Mucosa of stomach (tissue), 1 donor: ENCODE results near the gene PIK3CB.

Experiments
- H3K27me3 ChIP-seq: one replicate; pipeline ENCODE4 v1.7.0; 2013; ENCODE audit warnings: mild to moderate bottlenecking, low read length; ENCODE audit not compliant: control insufficient read depth, insufficient read depth
- H3K36me3 ChIP-seq: one replicate; pipeline ENCODE4 v1.7.0; 2013; ENCODE audit warnings: low read length; ENCODE audit not compliant: control insufficient read depth, insufficient read depth
- H3K4me1 ChIP-seq: one replicate; pipeline ENCODE4 v1.7.0; 2013; ENCODE audit warnings: mild to moderate bottlenecking, low read length; ENCODE audit not compliant: control insufficient read depth, insufficient read depth
- H3K4me3 ChIP-seq: one replicate; pipeline ENCODE4 v1.7.0; 2013; ENCODE audit warnings: low read length
- H3K9ac ChIP-seq: one replicate; pipeline ENCODE4 v1.7.0; 2013; ENCODE audit warnings: mild to moderate bottlenecking, low read length, moderate library complexity
- H3K9me3 ChIP-seq: one replicate; pipeline ENCODE4 v1.7.0; 2013; ENCODE audit warnings: mild to moderate bottlenecking, low read length, moderate library complexity; ENCODE audit not compliant: control insufficient read depth
- donor health status: Pancreatic carcinoma.

Gene PIK3CB

GRCh38 chr3:138717348-138717747, 117.4 kb downstream of the PIK3CB start:
- no peaks in the 10 kb centered on the region for H3K4me1 ChIP-seq
- no peak overlapping the region for H3K9ac ChIP-seq
- H3K4me3 ChIP-seq, result no peak overlapping the region
- H3K36me3 ChIP-seq, result no peaks in the 10 kb centered on the region
- H3K9me3 ChIP-seq, result no peaks in the 10 kb centered on the region
- H3K27me3 ChIP-seq, result no peaks in the 10 kb centered on the region

- H3K4me3 ChIP-seq, result no peak overlapping the region
- H3K27me3 ChIP-seq, result no peaks in the 10 kb centered on the region
- H3K4me1 ChIP-seq, result no peaks in the 10 kb centered on the region
- H3K9me3 ChIP-seq, result no peaks in the 10 kb centered on the region
- H3K9ac ChIP-seq, result no peak overlapping the region
- H3K36me3 ChIP-seq, result no peaks in the 10 kb centered on the region
Observed at GRCh38 chr3:138712086-138712485, 122.6 kb downstream of the PIK3CB start.

DNA sequence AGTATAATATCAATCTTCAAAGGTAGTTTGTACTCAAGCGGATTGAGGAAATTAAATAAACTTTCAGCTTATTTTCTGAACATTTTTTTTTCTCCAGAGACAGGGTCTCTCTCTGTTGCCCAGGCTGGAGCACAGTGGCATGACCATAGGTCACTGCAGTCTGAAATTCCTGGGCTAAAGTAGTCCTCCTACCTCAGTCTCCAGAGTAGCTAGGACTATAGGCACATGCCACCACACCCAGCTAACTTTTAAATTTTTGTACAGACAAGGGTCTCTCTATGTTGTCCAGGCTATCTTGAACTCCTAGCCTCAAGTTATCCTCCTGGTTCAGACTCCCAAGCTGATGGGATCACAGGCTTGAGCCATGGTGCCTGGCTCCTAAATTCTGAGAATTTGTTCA, 129.1 kb downstream of the PIK3CB start:
- no peaks in the 10 kb centered on the region for H3K4me1 ChIP-seq
- H3K9ac ChIP-seq, result no peak overlapping the region
- H3K27me3 ChIP-seq, result no peaks in the 10 kb centered on the region
- no peaks in the 10 kb centered on the region for H3K36me3 ChIP-seq
- no peaks in the 10 kb centered on the region for H3K9me3 ChIP-seq
- no peak overlapping the region for H3K4me3 ChIP-seq

- no peaks in the 10 kb centered on the region for H3K36me3 ChIP-seq
Observed at GRCh38 chr3:138696666-138697370, 137.9 kb downstream of the PIK3CB start.

DNA sequence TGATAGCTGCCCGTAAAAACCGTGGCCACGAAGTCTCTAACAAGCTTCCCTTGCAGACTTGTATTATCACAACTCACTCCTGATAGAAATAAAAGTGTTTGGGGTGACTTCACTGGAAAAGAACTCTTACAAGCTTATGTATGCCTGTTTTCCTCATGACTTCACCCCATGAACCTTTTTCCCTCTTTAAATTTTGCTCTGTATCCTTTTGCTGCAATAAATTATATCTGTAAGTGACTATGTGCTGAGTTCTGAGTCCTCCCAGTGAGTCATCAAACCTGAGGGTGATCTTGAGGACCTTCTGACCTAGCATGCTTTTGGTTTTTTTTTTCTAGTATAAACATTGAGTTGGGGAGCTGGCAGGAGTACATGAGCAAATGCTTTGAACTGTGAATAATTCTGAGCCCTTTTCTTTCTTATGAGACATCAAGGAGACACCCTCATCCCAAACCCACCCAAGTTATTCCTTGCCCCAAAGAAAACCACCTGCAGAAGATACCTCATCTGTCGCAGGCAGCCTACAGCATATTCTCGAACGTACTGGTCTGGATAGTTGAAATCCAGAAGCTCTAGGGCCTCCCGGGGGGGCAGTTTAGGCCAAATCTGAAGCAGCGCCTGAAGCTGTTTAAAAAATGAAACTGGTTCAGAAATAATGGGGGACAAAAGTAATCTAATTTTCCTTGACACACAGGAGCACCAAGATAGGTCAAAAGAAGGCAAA, 140.3 kb downstream of the PIK3CB start:
- Histone ChIP-seq H3K4me3 (no peak overlapping the region), H3K27me3 (no peaks in the 10 kb centered on the region), H3K9ac (no peak overlapping the region), H3K9me3 (no peaks in the 10 kb centered on the region), H3K36me3 (no peaks in the 10 kb centered on the region), H3K4me1 (peaks cover 10% of the 10 kb centered on the region)

More at GRCh38 chr3:138696666-138697370, 137.9 kb downstream of the PIK3CB start:
- Histone ChIP-seq H3K9me3 (no peaks in the 10 kb centered on the region), H3K4me3 (no peak overlapping the region), H3K9ac (no peak overlapping the region), H3K27me3 (no peaks in the 10 kb centered on the region), H3K4me1 (peaks cover 10% of the 10 kb centered on the region)

DNA sequence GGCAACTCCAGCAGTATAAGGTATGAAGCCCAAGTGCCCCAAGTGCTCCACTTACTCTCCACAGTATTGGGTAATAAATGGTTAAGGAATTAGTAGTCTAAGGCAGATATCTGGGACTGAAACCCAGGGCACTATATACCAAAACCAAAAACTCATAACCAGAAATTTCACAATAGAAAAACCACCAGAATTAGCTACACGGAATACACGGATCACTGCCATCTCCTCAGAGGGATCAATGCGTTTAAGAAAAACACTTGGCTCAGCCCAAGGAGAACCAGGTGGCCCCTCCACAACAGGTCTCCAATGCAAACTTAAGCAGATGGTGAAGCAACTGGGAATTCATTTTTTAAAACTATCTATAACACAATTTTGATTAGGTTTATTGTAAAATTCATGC, 142.6 kb downstream of the PIK3CB start:
- Histone ChIP-seq H3K36me3 (no peaks in the 10 kb centered on the region), H3K9me3 (no peaks in the 10 kb centered on the region), H3K9ac (no peak overlapping the region), H3K27me3 (no peaks in the 10 kb centered on the region), H3K4me3 (no peak overlapping the region), H3K4me1 (peaks cover 11% of the 10 kb centered on the region)

- no peaks in the 10 kb centered on the region for H3K36me3 ChIP-seq
- H3K27me3 ChIP-seq, result no peaks in the 10 kb centered on the region
- H3K9me3 ChIP-seq, result no peaks in the 10 kb centered on the region
- H3K9ac ChIP-seq, result no peak overlapping the region
- peaks cover 17% of the 10 kb centered on the region for H3K4me1 ChIP-seq
- H3K4me3 ChIP-seq, result no peak overlapping the region
Observed at GRCh38 chr3:138691351-138691750, 143.4 kb downstream of the PIK3CB start.

GRCh38 chr3:138690036-138690435, 144.7 kb downstream of the PIK3CB start:
- H3K9ac ChIP-seq, result no peak overlapping the region
- H3K36me3 ChIP-seq, result no peaks in the 10 kb centered on the region
- no peak overlapping the region for H3K4me3 ChIP-seq
- no peaks in the 10 kb centered on the region for H3K27me3 ChIP-seq
- no peaks in the 10 kb centered on the region for H3K9me3 ChIP-seq
- H3K4me1 ChIP-seq, result peaks cover 17% of the 10 kb centered on the region

- Histone ChIP-seq H3K4me3 (no peak overlapping the region), H3K36me3 (no peaks in the 10 kb centered on the region), H3K9ac (no peak overlapping the region), H3K27me3 (no peaks in the 10 kb centered on the region), H3K9me3 (no peaks in the 10 kb centered on the region), H3K4me1 (peaks cover 8% of the 10 kb centered on the region)
Observed at GRCh38 chr3:138688871-138689299, 145.8 kb downstream of the PIK3CB start.

DNA sequence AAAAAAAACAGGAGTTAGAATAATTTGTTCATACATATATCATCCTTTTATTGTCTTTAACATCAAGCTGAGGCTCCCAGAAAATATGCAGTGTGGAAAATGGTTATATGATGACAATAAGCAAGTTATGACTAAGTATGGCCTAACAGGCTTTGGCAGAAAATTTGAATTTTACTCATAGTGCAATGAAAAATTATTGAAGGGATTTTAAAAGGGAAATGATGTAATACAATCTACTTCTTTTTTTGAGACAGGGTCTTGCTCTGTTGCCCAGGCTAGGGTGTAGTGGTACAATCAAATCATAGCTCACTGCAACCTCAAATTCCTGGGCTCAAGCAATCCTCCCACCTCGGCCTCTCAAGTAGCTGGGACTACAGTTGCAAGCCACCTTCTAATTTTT, 147.5 kb downstream of the PIK3CB start:
- Histone ChIP-seq H3K4me3 (no peak overlapping the region), H3K27me3 (no peaks in the 10 kb centered on the region), H3K36me3 (no peaks in the 10 kb centered on the region), H3K9ac (no peak overlapping the region), H3K9me3 (no peaks in the 10 kb centered on the region), H3K4me1 (peaks cover 8% of the 10 kb centered on the region)

- Histone ChIP-seq H3K9me3 (no peaks in the 10 kb centered on the region), H3K4me1 (peaks cover 8% of the 10 kb centered on the region), H3K36me3 (no peaks in the 10 kb centered on the region), H3K27me3 (no peaks in the 10 kb centered on the region), H3K9ac (no peak overlapping the region), H3K4me3 (no peak overlapping the region)
Observed at GRCh38 chr3:138686771-138687221, 147.9 kb downstream of the PIK3CB start.

DNA sequence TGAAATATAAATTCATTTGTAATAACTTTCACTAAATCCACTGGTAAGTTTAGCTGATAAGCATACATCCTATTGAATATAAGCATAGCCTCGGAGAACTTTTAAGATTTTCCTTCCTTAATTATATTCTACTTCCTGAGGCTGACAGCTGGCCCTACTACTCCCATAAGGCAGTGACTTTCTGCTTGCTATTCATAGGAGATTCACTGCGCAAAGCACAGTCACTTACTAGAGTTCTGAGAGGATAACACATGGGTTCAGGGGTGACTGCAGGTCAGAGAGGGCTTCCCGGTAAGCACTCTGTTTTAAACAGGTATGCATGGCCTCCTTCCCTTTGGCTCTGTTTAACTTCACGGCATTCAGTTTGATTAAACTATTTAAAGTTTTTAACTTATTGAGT, 150.3 kb downstream of the PIK3CB start:
- Histone ChIP-seq H3K9me3 (no peaks in the 10 kb centered on the region), H3K27me3 (no peaks in the 10 kb centered on the region), H3K36me3 (no peaks in the 10 kb centered on the region), H3K4me1 (peaks cover 8% of the 10 kb centered on the region), H3K9ac (no peak overlapping the region), H3K4me3 (no peak overlapping the region)
